Muscle of leg (tissue), 11 donors: ENCODE results near the gene PTRH1. TPM values are rescaled to one million over a fixed set of nuclear protein-coding genes. Genes with fewer than 3 reads are reported as not detected.

Experiments
- DNase-seq: peaks from one replicate; pipeline ENCODE4 v3.0.0; 2013
- H3K27ac ChIP-seq: one replicate; pipeline ENCODE4 v1.5.1; 2013; ENCODE audit warnings: mild to moderate bottlenecking, low read length, control low read depth
- H3K27me3 ChIP-seq: one replicate; pipeline ENCODE4 v1.6.1; 2013; ENCODE audit warnings: low read length; ENCODE audit not compliant: control insufficient read depth, insufficient read depth
- H3K36me3 ChIP-seq: one replicate; pipeline ENCODE4 v1.6.1; 2013; ENCODE audit warnings: low read length; ENCODE audit not compliant: control insufficient read depth, insufficient read depth
- H3K4me1 ChIP-seq: one replicate; pipeline ENCODE4 v1.6.1; 2013; ENCODE audit warnings: low read length; ENCODE audit not compliant: control insufficient read depth, insufficient read depth
- H3K4me3 ChIP-seq: one replicate; pipeline ENCODE4 v1.5.1; 2013; ENCODE audit warnings: low read length, control low read depth
- H3K9me3 ChIP-seq: replicated peaks from 2 replicates; pipeline ENCODE4 v1.6.1; 2013; ENCODE audit warnings: low read depth, low read length; ENCODE audit not compliant: control insufficient read depth
- WGBS: methylation state at CpG from one replicate; pipeline ENCODE4 v1.1.5; 2013; ENCODE audit warnings: missing lambda C conversion rate; ENCODE audit not compliant: insufficient coverage; 5-methylcytosine and 5-hydroxymethylcytosine counted together
- polyA plus RNA-seq, 8 donors: library from polyadenylated mRNA; unstranded; fragments of 120-200 nt; gene quantifications; one replicate each; pipeline versions ENCODE4 v1.2.1 to v1.2.3, GENCODE V29; 2013; ENCODE audit warnings: inconsistent platforms in 1 of 8, low replicate concordance in 1 of 8; ENCODE audit not compliant: insufficient read length in 8 of 8, insufficient read depth in 1 of 8
- total RNA-seq: library from RNA; stranded (reverse); fragments of 120-200 nt; gene quantifications from one replicate; pipeline ENCODE4 v1.2.4, GENCODE V29; 2013

The PTRH1 gene
- total and polyA plus RNA-seq, 9 donors, result 7.5 to 11.1 (median 9.4) TPM

- no peak overlapping the region for H3K4me3 ChIP-seq
- peaks cover 4% of the 10 kb centered on the region for H3K4me1 ChIP-seq
- H3K27me3 ChIP-seq, result no peaks in the 10 kb centered on the region
- peaks cover 59% of the 10 kb centered on the region for H3K36me3 ChIP-seq
- WGBS, result 54% methylated on average over 2 of the region's 6 CpGs
- no peak for DNase-seq
- no peak overlapping the region for H3K27ac ChIP-seq
- no peaks in the 10 kb centered on the region for H3K9me3 ChIP-seq
Observed at GRCh38 chr9:127686461-127687393, 28.7 kb downstream of the PTRH1 start.

GRCh38 chr9:127684576-127684975 is 30.9 kb downstream of the PTRH1 start:
- Histone ChIP-seq H3K27me3 (no peaks in the 10 kb centered on the region), H3K27ac (no peak overlapping the region), H3K4me1 (peaks cover 4% of the 10 kb centered on the region), H3K4me3 (no peak overlapping the region), H3K36me3 (peaks cover 56% of the 10 kb centered on the region), H3K9me3 (no peaks in the 10 kb centered on the region)
- DNase-seq, result no peak
- WGBS, result 94% methylated on average over 3 of the region's 4 CpGs

DNA sequence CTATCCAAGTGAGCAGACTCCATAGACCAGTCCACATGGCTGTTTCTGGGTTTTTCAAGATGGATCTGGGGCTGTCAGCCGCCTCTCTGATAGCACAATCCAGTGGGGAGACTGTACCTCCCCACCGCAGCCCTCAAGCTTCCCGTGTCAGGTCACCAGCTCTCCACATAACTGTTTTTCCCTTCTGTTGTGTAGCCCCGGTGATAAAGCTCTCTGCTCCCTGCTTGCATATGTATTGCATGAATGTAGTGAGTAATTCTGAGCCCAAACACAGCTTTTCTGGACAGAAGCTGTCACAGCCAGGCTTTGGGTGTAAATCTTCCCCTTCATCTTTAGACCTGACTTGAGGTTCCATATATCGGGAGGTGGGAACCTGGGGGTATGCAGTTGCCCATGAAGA is 31.7 kb downstream of the PTRH1 start:
- no peaks in the 10 kb centered on the region for H3K27me3 ChIP-seq
- WGBS, result 80% methylated on average over 1 of the region's 5 CpGs
- no peak for DNase-seq
- no peak overlapping the region for H3K27ac ChIP-seq
- no peaks in the 10 kb centered on the region for H3K9me3 ChIP-seq
- H3K4me3 ChIP-seq, result no peak overlapping the region
- H3K4me1 ChIP-seq, result no peaks in the 10 kb centered on the region
- peaks cover 59% of the 10 kb centered on the region for H3K36me3 ChIP-seq

GRCh38 chr9:127682351-127683136 is 32.9 kb downstream of the PTRH1 start:
- peaks cover 61% of the 10 kb centered on the region for H3K36me3 ChIP-seq
- H3K9me3 ChIP-seq, result no peaks in the 10 kb centered on the region
- no peaks in the 10 kb centered on the region for H3K4me1 ChIP-seq
- 85% methylated on average over 9 of the region's 23 CpGs for WGBS
- DNase-seq, result peak; percentile 37
- H3K27me3 ChIP-seq, result no peaks in the 10 kb centered on the region
- no peak overlapping the region for H3K27ac ChIP-seq
- H3K4me3 ChIP-seq, result no peak overlapping the region

DNA sequence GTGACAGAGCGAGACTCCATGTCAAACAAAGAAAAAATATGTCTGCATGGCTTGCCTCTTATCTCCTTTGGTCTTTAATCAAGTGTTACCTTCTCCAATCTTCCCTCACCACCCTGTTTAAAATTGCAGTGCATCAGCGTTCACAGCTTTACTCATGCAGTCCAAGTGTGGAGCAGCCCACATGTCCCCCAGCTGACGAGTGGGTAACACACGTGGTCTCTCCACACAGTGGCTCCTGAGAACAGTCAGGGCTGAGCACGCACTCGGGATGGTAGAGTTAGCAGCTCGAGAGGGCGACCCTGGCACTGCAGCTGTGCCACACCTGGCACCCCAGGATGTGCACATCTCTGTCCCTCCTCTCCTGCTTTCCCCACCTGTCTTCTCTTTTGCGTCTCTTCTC is 34.6 kb downstream of the PTRH1 start:
- WGBS, result 88% methylated on average over 9 of the region's 9 CpGs
- H3K27me3 ChIP-seq, result no peaks in the 10 kb centered on the region
- DNase-seq, result no peak
- H3K9me3 ChIP-seq, result no peaks in the 10 kb centered on the region
- peaks cover 61% of the 10 kb centered on the region for H3K36me3 ChIP-seq
- H3K4me1 ChIP-seq, result no peaks in the 10 kb centered on the region
- H3K27ac ChIP-seq, result no peak overlapping the region
- no peak overlapping the region for H3K4me3 ChIP-seq

GRCh38 chr9:127680226-127680625 is 35.2 kb downstream of the PTRH1 start:
- Histone ChIP-seq H3K4me3 (no peak overlapping the region), H3K27me3 (no peaks in the 10 kb centered on the region), H3K9me3 (no peaks in the 10 kb centered on the region), H3K4me1 (no peaks in the 10 kb centered on the region), H3K27ac (no peak overlapping the region), H3K36me3 (peaks cover 65% of the 10 kb centered on the region)
- WGBS, result 83% methylated on average over 11 of the region's 11 CpGs
- DNase-seq, result no peak

DNA sequence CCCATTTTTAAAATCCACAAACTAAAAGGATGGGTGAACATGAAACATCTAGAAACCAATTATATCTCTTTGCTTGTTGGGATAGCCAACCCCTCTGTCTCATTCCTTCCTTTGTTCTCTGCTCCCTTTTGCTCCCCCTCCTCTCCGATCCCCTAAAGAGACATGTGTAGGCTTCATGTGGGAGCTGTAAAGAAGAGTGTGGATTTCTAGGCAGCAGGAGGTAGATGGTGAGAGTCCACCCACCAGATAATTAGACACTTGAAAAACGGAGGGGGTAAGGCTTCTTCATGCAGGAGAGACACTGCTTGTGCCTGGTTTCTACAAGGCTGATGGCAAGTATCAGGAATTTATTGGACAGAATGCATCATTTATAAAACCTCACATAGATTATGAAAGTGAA is 36.0 kb downstream of the PTRH1 start:
- no peak for DNase-seq
- no peaks in the 10 kb centered on the region for H3K9me3 ChIP-seq
- no peak overlapping the region for H3K27ac ChIP-seq
- no peaks in the 10 kb centered on the region for H3K27me3 ChIP-seq
- no CpG with 5 or more reads among the region's 2 CpGs for WGBS
- H3K4me1 ChIP-seq, result no peaks in the 10 kb centered on the region
- peaks cover 67% of the 10 kb centered on the region for H3K36me3 ChIP-seq
- no peak overlapping the region for H3K4me3 ChIP-seq

- H3K4me1 ChIP-seq, result no peaks in the 10 kb centered on the region
- DNase-seq, result no peak
- no peak overlapping the region for H3K27ac ChIP-seq
- H3K36me3 ChIP-seq, result peaks cover 66% of the 10 kb centered on the region
- no peaks in the 10 kb centered on the region for H3K27me3 ChIP-seq
- H3K4me3 ChIP-seq, result no peak overlapping the region
- H3K9me3 ChIP-seq, result no peaks in the 10 kb centered on the region
- whole genome bisulfite sequencing, result 91% methylated on average over 5 of the region's 12 CpGs
Observed at GRCh38 chr9:127676638-127677037, 38.8 kb downstream of the PTRH1 start.

GRCh38 chr9:127673234-127673633 is 42.2 kb downstream of the PTRH1 start:
- Histone ChIP-seq H3K27ac (no peak overlapping the region), H3K36me3 (peaks cover 58% of the 10 kb centered on the region), H3K27me3 (no peaks in the 10 kb centered on the region), H3K4me1 (no peaks in the 10 kb centered on the region), H3K9me3 (no peaks in the 10 kb centered on the region), H3K4me3 (no peak overlapping the region)
- DNase-seq, result no peak
- 88% methylated on average over 5 of the region's 7 CpGs for WGBS

GRCh38 chr9:127667906-127668305 is 47.6 kb downstream of the PTRH1 start:
- 84% methylated on average over 16 of the region's 18 CpGs for WGBS
- no peaks in the 10 kb centered on the region for H3K9me3 ChIP-seq

More at GRCh38 chr9:127667906-127668305, 47.6 kb downstream of the PTRH1 start:
- DNase-seq, result no peak
- H3K27me3 ChIP-seq, result no peaks in the 10 kb centered on the region
- no peak overlapping the region for H3K4me3 ChIP-seq
- peaks cover 68% of the 10 kb centered on the region for H3K36me3 ChIP-seq
- peak overlapping the region; percentile 14 for H3K27ac ChIP-seq
- H3K4me1 ChIP-seq, result peaks cover 13% of the 10 kb centered on the region
